SK-N-DZ (cell line): ENCODE measurements around the gene MRC2.
A peak's percentile ranks its signal among the peaks of the same experiment; 100 is the strongest.

Experiments
- DNase-seq: peaks from one replicate; pipeline ENCODE4 v3.0.0-alpha.2; 2015; ENCODE audit warnings: low spot score

Gene MRC2

GRCh38 chr17:62700964-62701705 lies 73.7 kb downstream of the MRC2 start:
- no peak for DNase-seq

GRCh38 chr17:62701706-62702085 lies 74.2 kb downstream of the MRC2 start:
- no peak for DNase-seq

GRCh38 chr17:62702746-62703260 lies 75.3 kb downstream of the MRC2 start:
- no peak for DNase-seq

GRCh38 chr17:62703261-62703775 lies 75.8 kb downstream of the MRC2 start:
- no peak for DNase-seq

- peak; percentile 62 for DNase-seq
These were observed 76.4 kb downstream of the MRC2 start for GRCh38 chr17:62703776-62704380.

GRCh38 chr17:62704381-62704971 lies 77.0 kb downstream of the MRC2 start:
- DNase-seq = no peak

- no peak for DNase-seq
These were observed 77.8 kb downstream of the MRC2 start for GRCh38 chr17:62705156-62705777.

- DNase-seq = no peak
These were observed 78.5 kb downstream of the MRC2 start for GRCh38 chr17:62705778-62706597.

- DNase-seq = no peak
These were observed 79.3 kb downstream of the MRC2 start for GRCh38 chr17:62706598-62707424.

- no peak for DNase-seq
These were observed 79.9 kb downstream of the MRC2 start for GRCh38 chr17:62707425-62707739.

GRCh38 chr17:62708587-62708986 lies 81.1 kb downstream of the MRC2 start:
- no peak for DNase-seq

GRCh38 chr17:62712171-62712581 lies 84.7 kb downstream of the MRC2 start:
- no peak for DNase-seq

- DNase-seq = no peak
These were observed 85.8 kb downstream of the MRC2 start for GRCh38 chr17:62713086-62713881.

- DNase-seq = no peak
These were observed 86.7 kb downstream of the MRC2 start for GRCh38 chr17:62714016-62714777.

GRCh38 chr17:62715882-62716390 lies 88.5 kb downstream of the MRC2 start:
- DNase-seq = no peak

GRCh38 chr17:62716834-62717588 lies 89.5 kb downstream of the MRC2 start:
- no peak for DNase-seq

- no peak for DNase-seq
These were observed 90.1 kb downstream of the MRC2 start for GRCh38 chr17:62717589-62717855.

GRCh38 chr17:62717889-62718288 lies 90.4 kb downstream of the MRC2 start:
- DNase-seq = no peak
